Bronchial epithelial cell (primary cell): ENCODE measurements around the gene CCDC85C. TPM values are rescaled to one million over a fixed set of nuclear protein-coding genes. Genes with fewer than 3 reads are reported as not detected.

Experiments used
- DNase-seq: peaks from one replicate; pipeline ENCODE4 v3.0.0-alpha.2; 2010; ENCODE audit warnings: low read depth
- FAIRE-seq: peaks from 2 replicates; lab custom pipeline; 2011; peaks lifted over from hg19 to GRCh38; lab: Jason Lieb, UNC
- H3K27me3 ChIP-seq: 2 replicates; pipeline ENCODE4 v1.5.1; 2011; ENCODE audit warnings: low read length; ENCODE audit not compliant: control insufficient read depth, insufficient read depth
- H3K36me3 ChIP-seq: 2 replicates; pipeline ENCODE4 v1.5.1; 2011; ENCODE audit warnings: low read length; ENCODE audit not compliant: control insufficient read depth, insufficient read depth
- H3K4me3 ChIP-seq: 2 replicates; pipeline ENCODE4 v1.5.1; 2011; ENCODE audit warnings: mild to moderate bottlenecking, low read depth, low read length, control low read depth
- CTCF ChIP-seq: IDR thresholded peaks from 2 replicates; pipeline ENCODE4 v1.5.1; 2011; ENCODE audit warnings: mild to moderate bottlenecking, moderate library complexity, low read length, control low read depth, inconsistent platforms; ENCODE audit not compliant: insufficient read depth, severe bottlenecking
- total RNA-seq: library from RNA; depleted of rRNA; stranded (reverse); fragments of >200 nt; gene quantifications from 2 replicates; pipeline ENCODE4 v1.2.1, GENCODE V29; 2014

Gene CCDC85C
- total RNA-seq, 1 donor from 2014 or later = 26.6 TPM

- Histone ChIP-seq H3K27me3 (no peaks in the 10 kb centered on the region), H3K4me3 (no peak overlapping the region), H3K36me3 (peaks cover 22% of the 10 kb centered on the region)
- DNase-seq (no peak), FAIRE-seq (no peak)
- TF ChIP-seq CTCF = no peak
Observed at GRCh38 chr14:99512110-99512449, 91.9 kb downstream of the CCDC85C start.

DNA sequence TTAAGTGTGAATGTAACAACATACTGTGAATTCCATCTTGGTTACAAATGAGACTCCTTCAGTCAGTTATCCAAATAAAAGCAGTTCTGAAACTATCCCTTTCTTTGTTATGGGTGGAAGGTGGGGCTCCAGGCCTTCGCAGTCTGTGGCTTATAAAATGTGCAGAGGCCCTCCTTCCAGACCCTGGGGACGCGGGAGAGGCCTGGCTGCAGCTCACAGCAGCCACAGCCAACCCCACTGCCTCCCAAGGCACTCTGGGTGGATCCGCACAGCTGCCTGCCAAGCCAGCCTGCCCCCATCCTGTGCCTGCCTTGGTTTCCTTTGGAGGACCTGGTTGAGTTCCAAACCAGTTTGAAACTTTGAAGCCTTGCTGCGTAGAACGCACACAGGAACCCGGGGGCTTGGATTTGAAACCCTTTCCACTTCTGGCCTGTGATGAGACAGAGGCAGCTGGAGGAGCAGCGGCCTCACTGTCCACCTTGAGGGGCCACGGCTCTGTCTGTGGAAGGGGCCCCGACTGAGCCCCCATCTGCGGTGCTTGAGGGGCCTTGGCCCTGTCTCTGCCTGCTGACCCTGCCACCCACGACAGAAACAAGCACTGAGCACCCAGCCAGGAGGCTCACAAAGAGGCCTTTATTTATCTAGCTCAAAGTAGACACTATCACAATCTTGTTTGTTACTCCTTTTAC, 92.4 kb downstream of the CCDC85C start:
- no peaks in the 10 kb centered on the region for H3K27me3 ChIP-seq
- H3K36me3 ChIP-seq = peaks cover 26% of the 10 kb centered on the region
- no peak for TF ChIP-seq CTCF
- no peak overlapping the region for H3K4me3 ChIP-seq
- DNase-seq (no peak), FAIRE-seq (no peak)

- DNase-seq = no peak
- peaks cover 30% of the 10 kb centered on the region for H3K36me3 ChIP-seq
- no peak overlapping the region for H3K4me3 ChIP-seq
- H3K27me3 ChIP-seq = no peaks in the 10 kb centered on the region
- TF ChIP-seq CTCF = no peak
- FAIRE-seq = no peak
Observed at GRCh38 chr14:99510556-99511139, 93.4 kb downstream of the CCDC85C start.

DNA sequence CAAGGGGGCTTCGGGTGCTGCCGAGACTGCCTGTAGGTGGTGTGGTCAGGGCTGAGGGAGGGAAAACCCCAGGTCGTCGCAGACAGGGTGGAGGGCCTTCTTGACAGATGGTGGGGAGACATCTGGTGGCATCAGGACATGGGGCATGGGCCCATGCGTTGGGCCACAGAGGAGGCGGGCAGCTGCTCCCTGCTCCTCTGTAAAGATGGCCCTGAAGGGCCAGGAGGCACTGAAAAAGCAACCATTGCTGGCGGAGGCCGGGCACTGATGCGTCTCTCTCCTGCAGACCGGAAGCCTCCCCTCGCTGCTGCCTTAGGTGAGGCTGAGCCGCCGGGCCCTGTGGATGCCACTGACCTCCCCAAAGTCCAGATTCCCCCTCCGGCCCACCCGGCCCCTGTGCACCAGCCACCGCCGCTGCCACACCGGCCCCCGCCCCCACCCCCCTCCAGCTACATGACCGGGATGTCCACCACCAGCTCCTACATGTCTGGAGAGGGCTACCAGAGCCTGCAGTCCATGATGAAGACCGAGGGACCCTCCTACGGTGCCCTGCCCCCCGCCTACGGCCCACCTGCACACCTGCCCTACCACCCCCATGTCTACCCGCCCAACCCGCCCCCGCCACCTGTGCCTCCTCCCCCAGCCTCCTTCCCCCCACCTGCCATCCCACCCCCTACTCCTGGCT, 94.0 kb downstream of the CCDC85C start:
- no peak overlapping the region for H3K4me3 ChIP-seq
- H3K27me3 ChIP-seq = no peaks in the 10 kb centered on the region
- DNase-seq (no peak), FAIRE-seq (no peak)
- peaks cover 32% of the 10 kb centered on the region for H3K36me3 ChIP-seq
- no peak for TF ChIP-seq CTCF

- Histone ChIP-seq H3K4me3 (no peak overlapping the region), H3K36me3 (peaks cover 30% of the 10 kb centered on the region), H3K27me3 (no peaks in the 10 kb centered on the region)
- no peak for TF ChIP-seq CTCF
- peak; percentile 16 for DNase-seq
- FAIRE-seq = peak; percentile 40
Observed at GRCh38 chr14:99508896-99509629, 94.9 kb downstream of the CCDC85C start.
